Endothelial cell of umbilical vein (primary cell): Measurements from ENCODE around the gene CPPED1. TPM values are rescaled to one million over a fixed set of nuclear protein-coding genes. Genes with fewer than 3 reads are reported as not detected.

Experiments used
- BruUV-seq: library from RNA; stranded (reverse); fragments of 400-500 nt; replicated peaks from 2 replicates; lab custom pipeline; 2021; lab: Mats Ljungman, UMichigan
- CTCF ChIA-PET: fragments of 300-600, 350-600 bp; sonication (Branson Sonifier 250); formaldehyde crosslinking; loops from one replicate; lab custom pipeline; 2021; ENCODE audit warnings: antibody characterized with exemption, inconsistent platforms; lab: Charles Lee
- POLR2A ChIA-PET: fragments of 300-600, 350-600 bp; sonication (Branson Sonifier 250); formaldehyde crosslinking; loops from one replicate; lab custom pipeline; 2021; ENCODE audit warnings: antibody characterized with exemption, inconsistent platforms; lab: Charles Lee
- DNase-seq: peaks from one replicate; pipeline ENCODE4 v3.0.0-alpha.2; 2011; ENCODE audit warnings: low read depth, low spot score
- FAIRE-seq: peaks from 2 replicates; lab custom pipeline; 2011; peaks lifted over from hg19 to GRCh38; lab: Jason Lieb, UNC
- H2AFZ ChIP-seq: 2 replicates; pipeline ENCODE4 v1.6.0; 2012; ENCODE audit warnings: low read depth, low read length, control low read depth, inconsistent platforms
- H3K27ac ChIP-seq: 2 replicates; pipeline ENCODE4 v1.5.1; 2011; ENCODE audit warnings: low read depth, mild to moderate bottlenecking, control low read depth, low read length, moderate library complexity; ENCODE audit not compliant: insufficient read depth
- H3K27me3 ChIP-seq, 2 experiments: 2 replicates each; pipeline versions ENCODE4 v1.6.0 to v1.6.1; 2011; ENCODE audit warnings: low read length in 2 of 2, mixed read lengths in 1 of 2; ENCODE audit not compliant: control insufficient read depth in 2 of 2, insufficient read depth in 2 of 2
- H3K36me3 ChIP-seq, 2 experiments: 2 replicates in 1 of 2; 3 replicates in 1 of 2; pipeline ENCODE4 v1.5.1; 2011; ENCODE audit warnings: low read length in 2 of 2, mild to moderate bottlenecking in 1 of 2, moderate library complexity in 1 of 2; ENCODE audit not compliant: control insufficient read depth in 2 of 2, insufficient read depth in 2 of 2; ENCODE audit errors: extremely low read depth in 1 of 2
- H3K4me1 ChIP-seq: 3 replicates; pipeline ENCODE4 v1.5.1; 2011; ENCODE audit warnings: mild to moderate bottlenecking, low read length; ENCODE audit not compliant: control insufficient read depth, insufficient read depth; ENCODE audit errors: extremely low read depth
- H3K4me2 ChIP-seq: 2 replicates; pipeline ENCODE4 v1.6.1; 2011; ENCODE audit warnings: low read length, control low read depth, mixed read lengths; ENCODE audit not compliant: insufficient read depth
- H3K4me3 ChIP-seq, 3 experiments: fragments of 200-600 bp in 1 of 3; sonication (generic), shearing (Covaris generic) in 1 of 3; replicated peaks in 1 of 3; 2 replicates each; pipeline ENCODE4 v1.5.1; 2011 to 2016; ENCODE audit warnings: control low read depth in 3 of 3, low read length in 3 of 3, mild to moderate bottlenecking in 2 of 3, inconsistent platforms in 1 of 3, low read depth in 1 of 3, moderate library complexity in 1 of 3; ENCODE audit not compliant: insufficient read depth in 1 of 3
- H3K79me2 ChIP-seq: 2 replicates; pipeline ENCODE4 v1.6.0; 2012; ENCODE audit warnings: low read length, inconsistent platforms; ENCODE audit not compliant: control insufficient read depth, insufficient read depth
- H3K9ac ChIP-seq: replicated peaks from 2 replicates; pipeline ENCODE3; 2011; ENCODE audit warnings: low read length, control low read depth; ENCODE audit not compliant: insufficient read depth; ENCODE audit errors: extremely low read depth
- H3K9me1 ChIP-seq: replicated peaks from 3 replicates; pipeline ENCODE4 v1.6.0; 2011; ENCODE audit warnings: mild to moderate bottlenecking, low read length; ENCODE audit not compliant: control insufficient read depth, insufficient read depth; ENCODE audit errors: extremely low read depth
- H3K9me3 ChIP-seq: replicated peaks from 2 replicates; pipeline ENCODE4 v1.5.1; 2012; ENCODE audit warnings: low read length, inconsistent platforms; ENCODE audit not compliant: control insufficient read depth, insufficient read depth
- H4K20me1 ChIP-seq: replicated peaks from 2 replicates; pipeline ENCODE3; 2011; ENCODE audit warnings: mild to moderate bottlenecking, low read length; ENCODE audit not compliant: control insufficient read depth, insufficient read depth; ENCODE audit errors: extremely low read depth
- CTCF ChIP-seq, 2 donors: IDR thresholded peaks; 1 replicate in 1 of 2; 2 replicates in 1 of 2; pipeline ENCODE4 v1.5.1; 2011; ENCODE audit warnings: low read length in 2 of 2, mild to moderate bottlenecking in 2 of 2, moderate library complexity in 2 of 2, control low read depth in 1 of 2, inconsistent platforms in 1 of 2, low read depth in 1 of 2; ENCODE audit not compliant: insufficient read depth in 1 of 2; ENCODE audit errors: extremely low read depth in 1 of 2
- EZH2 ChIP-seq: IDR thresholded peaks from 2 replicates; pipeline ENCODE4 v1.6.1; 2012; ENCODE audit warnings: borderline replicate concordance, low read depth, mild to moderate bottlenecking, moderate library complexity, low read length, inconsistent platforms; ENCODE audit not compliant: severe bottlenecking
- FOS ChIP-seq: IDR thresholded peaks from 2 replicates; pipeline ENCODE4 v1.6.1; 2011; ENCODE audit warnings: mild to moderate bottlenecking, low read length, moderate library complexity, borderline replicate concordance; ENCODE audit not compliant: insufficient read depth
- GATA2 ChIP-seq: IDR thresholded peaks from 2 replicates; pipeline ENCODE4 v1.7.0; 2011; ENCODE audit warnings: low read depth, mild to moderate bottlenecking, moderate library complexity, mixed read lengths, low read length; ENCODE audit not compliant: insufficient read length, insufficient read depth
- JUN ChIP-seq: IDR thresholded peaks from 2 replicates; pipeline ENCODE4 v1.6.1; 2011; ENCODE audit warnings: borderline replicate concordance, low read depth; ENCODE audit not compliant: insufficient read length, insufficient read depth
- MAX ChIP-seq: IDR thresholded peaks from 2 replicates; pipeline ENCODE4 v1.6.1; 2011; ENCODE audit not compliant: insufficient read depth, insufficient read length
- MYC ChIP-seq: IDR thresholded peaks from one replicate; pipeline ENCODE4 v1.6.1; 2011; ENCODE audit warnings: mild to moderate bottlenecking, low read depth, low read length
- POLR2A ChIP-seq: IDR thresholded peaks from 2 replicates; pipeline ENCODE4 v1.6.1; 2012; ENCODE audit warnings: low read depth, mild to moderate bottlenecking, control low read depth, low read length
- POLR2AphosphoS5 ChIP-seq: IDR thresholded peaks from 2 replicates; pipeline ENCODE4 v1.6.1; 2012; ENCODE audit warnings: low read depth, mild to moderate bottlenecking, control low read depth, low read length, moderate library complexity; ENCODE audit not compliant: insufficient read depth
- dilution Hi-C: fragments of 300-500 bp; cut with MboI; formaldehyde crosslinking; loops from one replicate; pipeline ENCODE4 v1.15.0; 2019; ENCODE audit warnings: low sequenced_read_pairs; ENCODE audit not compliant: extremely low pct_ligation_motif_present
- intact Hi-C: fragments of 100-400 bp; cut with micrococcal nuclease; formaldehyde crosslinking; loops from one replicate; pipeline ENCODE4 v1.10.0; 2022
- polyA plus RNA-seq, 4 experiments: library from polyadenylated mRNA; depleted of rRNA in 3 of 4; stranded (reverse) in 3 of 4; unstranded in 1 of 4; fragments of >200 nt; gene quantifications; 2 replicates each; pipeline versions ENCODE4 v1.2.1 to v1.2.3, GENCODE V29; 2011 to 2012; ENCODE audit warnings: missing spikeins in 1 of 4
- total RNA-seq: library from RNA; stranded (reverse); gene quantifications from 2 replicates; pipeline ENCODE4 v1.2.3, GENCODE V29; 2021

The CPPED1 gene
- total and polyA plus RNA-seq, 2 donors (not counting 3 experiments of a cell fraction or from before 2014, with no cell fraction given): 27.9 to 59.3 TPM

GRCh38 chr16:12786081-12786480 is 17.6 kb downstream of the CPPED1 start:
- no peak for DNase-seq
- BruUV-seq: no TSS peak
- no peaks in the 10 kb centered on the region for H3K9me3 ChIP-seq
- H3K79me2 ChIP-seq: peaks cover 5% of the 10 kb centered on the region
- no peak overlapping the region for H2AFZ ChIP-seq
- TF ChIP-seq GATA2 (no peak), MYC (no peak), CTCF (IDR thresholded peaks at IDR 0.05; ENCODE audit: extremely low read depth in 1 of 2, insufficient read depth in 1 of 2, low read depth in 1 of 2, low read length in 2 of 2) (no peak), MAX (no peak), JUN (no peak), POLR2AphosphoS5 (no peak), POLR2A (no peak), FOS (no peak), EZH2 (no peak)
- intact Hi-C loops (no loop called here), dilution Hi-C loops (no loop called here)
- ChIA-PET CTCF (no interaction called here), POLR2A (no interaction called here)
- H3K27ac ChIP-seq: no peak overlapping the region
- no peaks in the 10 kb centered on the region for H3K9me1 ChIP-seq
- no peak overlapping the region for H3K4me2 ChIP-seq
- no peaks in the 10 kb centered on the region for H3K4me1 ChIP-seq
- H3K36me3 ChIP-seq: peaks cover 0 to 4% of the 10 kb centered on the region in 2 experiments
- no peak for FAIRE-seq
- no peaks in the 10 kb centered on the region for H4K20me1 ChIP-seq
- no peaks in the 10 kb centered on the region for H3K27me3 ChIP-seq
- H3K9ac ChIP-seq: no peak overlapping the region
- no peak overlapping the region for H3K4me3 ChIP-seq
